Nephron (organoid): ENCODE data around the gene UBN2.

Experiments
- H3K27ac Mint-ChIP-seq, 3 experiments: 2 replicates each; pipeline ENCODE4 v1.8.0; 2020; ENCODE audit warnings: mixed read lengths in 3 of 3, mild to moderate bottlenecking in 2 of 3, moderate library complexity in 1 of 3
- H3K27me3 Mint-ChIP-seq: 2 replicates; pipeline ENCODE4 v1.8.0; 2021; ENCODE audit warnings: low read depth, mild to moderate bottlenecking, moderate library complexity, mixed read lengths
- H3K36me3 Mint-ChIP-seq: 2 replicates; pipeline ENCODE4 v1.8.0; 2020; ENCODE audit warnings: low read depth, mixed read lengths
- H3K4me1 Mint-ChIP-seq: 2 replicates; pipeline ENCODE4 v1.8.0; 2020; ENCODE audit warnings: mixed read lengths
- H3K4me3 Mint-ChIP-seq, 3 experiments: 2 replicates each; pipeline ENCODE4 v1.8.0; 2020; ENCODE audit warnings: mild to moderate bottlenecking in 3 of 3, mixed read lengths in 3 of 3, moderate library complexity in 2 of 3
- H3K9me3 Mint-ChIP-seq: 2 replicates; pipeline ENCODE4 v1.8.0; 2020; ENCODE audit warnings: mixed read lengths
- CTCF ChIP-seq, 3 experiments: fragments of 200-600 bp; sonication (generic); IDR thresholded peaks; one replicate each; pipeline ENCODE4 v1.5.0; 2021; ENCODE audit warnings: antibody characterized with exemption in 3 of 3; ENCODE audit not compliant: unreplicated experiment in 3 of 3

The UBN2 gene

GRCh38 chr7:139231513-139232376 lies 708 bp downstream of the UBN2 start:
- H3K4me1 Mint-ChIP-seq: peaks cover 30% of the 10 kb centered on the region
- H3K27ac Mint-ChIP-seq: peak overlapping the region; percentile 88 to 98 (median 97)
- peak overlapping the region; percentile 97 to 100 (median 98) for H3K4me3 Mint-ChIP-seq
- H3K9me3 Mint-ChIP-seq: no peaks in the 10 kb centered on the region
- no peak for TF ChIP-seq CTCF (IDR thresholded peaks at IDR 0.05; ENCODE audit: unreplicated experiment in 3 of 3)
- peaks cover 3% of the 10 kb centered on the region for H3K36me3 Mint-ChIP-seq
- peaks cover 5% of the 10 kb centered on the region for H3K27me3 Mint-ChIP-seq

- Mint-ChIP-seq H3K4me3 (peak overlapping the region; percentile 96 to 97 (median 96)), H3K27me3 (peaks cover 5% of the 10 kb centered on the region), H3K36me3 (peaks cover 3% of the 10 kb centered on the region), H3K9me3 (no peaks in the 10 kb centered on the region), H3K27ac (peak overlapping the region; percentile 45 to 91 (median 88)), H3K4me1 (peaks cover 30% of the 10 kb centered on the region)
- TF ChIP-seq CTCF (IDR thresholded peaks at IDR 0.05; ENCODE audit: unreplicated experiment in 3 of 3): no peak
Observed at GRCh38 chr7:139232377-139232717, 1.3 kb downstream of the UBN2 start.

GRCh38 chr7:139232904-139233303 lies 1.9 kb downstream of the UBN2 start:
- Mint-ChIP-seq H3K27me3 (peaks cover 5% of the 10 kb centered on the region), H3K4me1 (peaks cover 30% of the 10 kb centered on the region), H3K36me3 (peaks cover 9% of the 10 kb centered on the region), H3K4me3 (peak overlapping the region; percentile 96 to 97 (median 96)), H3K27ac (peak overlapping the region; percentile 45 to 91 (median 88)), H3K9me3 (no peaks in the 10 kb centered on the region)
- no peak for TF ChIP-seq CTCF (IDR thresholded peaks at IDR 0.05; ENCODE audit: unreplicated experiment in 3 of 3)

GRCh38 chr7:139241258-139241657 lies 10.2 kb downstream of the UBN2 start:
- Mint-ChIP-seq H3K36me3 (peaks cover 52% of the 10 kb centered on the region), H3K4me3 (no peak overlapping the region), H3K27me3 (no peaks in the 10 kb centered on the region), H3K27ac (no peak overlapping the region), H3K9me3 (no peaks in the 10 kb centered on the region), H3K4me1 (no peaks in the 10 kb centered on the region)
- TF ChIP-seq CTCF (IDR thresholded peaks at IDR 0.05; ENCODE audit: unreplicated experiment in 3 of 3): no peak

- H3K9me3 Mint-ChIP-seq: no peaks in the 10 kb centered on the region
- H3K36me3 Mint-ChIP-seq: peaks cover 57% of the 10 kb centered on the region
- H3K27me3 Mint-ChIP-seq: no peaks in the 10 kb centered on the region
- H3K4me1 Mint-ChIP-seq: no peaks in the 10 kb centered on the region
- H3K27ac Mint-ChIP-seq: no peak overlapping the region
- no peak overlapping the region for H3K4me3 Mint-ChIP-seq
- TF ChIP-seq CTCF (IDR thresholded peaks at IDR 0.05; ENCODE audit: unreplicated experiment in 3 of 3): no peak
Observed at GRCh38 chr7:139242741-139243281, 11.8 kb downstream of the UBN2 start.
